Measurements from ENCODE around the gene TNNT2.

- TF ChIP-seq, protein P1, sequence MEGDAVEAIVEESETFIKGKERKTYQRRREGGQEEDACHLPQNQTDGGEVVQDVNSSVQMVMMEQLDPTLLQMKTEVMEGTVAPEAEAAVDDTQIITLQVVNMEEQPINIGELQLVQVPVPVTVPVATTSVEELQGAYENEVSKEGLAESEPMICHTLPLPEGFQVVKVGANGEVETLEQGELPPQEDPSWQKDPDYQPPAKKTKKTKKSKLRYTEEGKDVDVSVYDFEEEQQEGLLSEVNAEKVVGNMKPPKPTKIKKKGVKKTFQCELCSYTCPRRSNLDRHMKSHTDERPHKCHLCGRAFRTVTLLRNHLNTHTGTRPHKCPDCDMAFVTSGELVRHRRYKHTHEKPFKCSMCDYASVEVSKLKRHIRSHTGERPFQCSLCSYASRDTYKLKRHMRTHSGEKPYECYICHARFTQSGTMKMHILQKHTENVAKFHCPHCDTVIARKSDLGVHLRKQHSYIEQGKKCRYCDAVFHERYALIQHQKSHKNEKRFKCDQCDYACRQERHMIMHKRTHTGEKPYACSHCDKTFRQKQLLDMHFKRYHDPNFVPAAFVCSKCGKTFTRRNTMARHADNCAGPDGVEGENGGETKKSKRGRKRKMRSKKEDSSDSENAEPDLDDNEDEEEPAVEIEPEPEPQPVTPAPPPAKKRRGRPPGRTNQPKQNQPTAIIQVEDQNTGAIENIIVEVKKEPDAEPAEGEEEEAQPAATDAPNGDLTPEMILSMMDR (IDR thresholded peaks at IDR 0.05) = no peak
- TF ChIP-seq POLR2AphosphoS5 (IDR thresholded peaks at IDR 0.05; ENCODE audit: low read depth, low read length) = no peak
Observed at GRCh38 chr1:201319631-201320030, 57.8 kb downstream of the TNNT2 start.

All from Panc1 (cell line).